HG03558 (cell line): ENCODE data around the gene PCBP3.
"Not testable (repeated sequence)": the region's sequence is repeated elsewhere in the genome, so short reads cannot be mapped to it uniquely, and the experiment has no call there.

ENCODE experiments used
- ATAC-seq: cut with Tn5 transposase; IDR thresholded peaks from one replicate; pipeline ENCODE4 v1.9.1; 2021; ENCODE audit warnings: moderate number of reproducible peaks; ENCODE audit not compliant: unreplicated experiment; ENCODE audit errors: extremely low read depth

PCBP3 gene

GRCh38 chr21:45719177-45719802, 75.8 kb downstream of the PCBP3 start:
- ATAC-seq = no peak

- ATAC-seq = not testable (repeated sequence)
Measured at GRCh38 chr21:45720204-45720603, 76.7 kb downstream of the PCBP3 start.

DNA sequence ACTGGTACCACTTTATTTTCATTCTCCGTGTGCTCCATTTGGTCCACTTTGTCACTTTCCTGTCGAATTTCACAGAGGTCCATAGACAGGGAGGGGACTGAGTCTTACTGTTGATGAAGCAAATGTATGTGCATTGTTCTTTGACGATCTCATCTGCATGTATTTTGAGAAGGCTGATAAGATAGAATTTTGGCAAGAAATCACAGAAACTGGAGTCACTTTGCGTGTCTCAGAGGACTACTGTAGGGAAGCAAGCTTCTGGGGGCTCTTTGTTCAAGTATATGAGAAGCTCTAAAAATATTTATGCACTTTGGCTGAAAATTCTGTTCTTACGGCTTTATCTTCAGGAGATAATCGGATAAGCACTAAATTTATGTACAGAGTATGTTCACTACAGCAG, 78.1 kb downstream of the PCBP3 start:
- no peak for ATAC-seq

- ATAC-seq = no peak
Measured at GRCh38 chr21:45723049-45723958, 79.8 kb downstream of the PCBP3 start.

DNA sequence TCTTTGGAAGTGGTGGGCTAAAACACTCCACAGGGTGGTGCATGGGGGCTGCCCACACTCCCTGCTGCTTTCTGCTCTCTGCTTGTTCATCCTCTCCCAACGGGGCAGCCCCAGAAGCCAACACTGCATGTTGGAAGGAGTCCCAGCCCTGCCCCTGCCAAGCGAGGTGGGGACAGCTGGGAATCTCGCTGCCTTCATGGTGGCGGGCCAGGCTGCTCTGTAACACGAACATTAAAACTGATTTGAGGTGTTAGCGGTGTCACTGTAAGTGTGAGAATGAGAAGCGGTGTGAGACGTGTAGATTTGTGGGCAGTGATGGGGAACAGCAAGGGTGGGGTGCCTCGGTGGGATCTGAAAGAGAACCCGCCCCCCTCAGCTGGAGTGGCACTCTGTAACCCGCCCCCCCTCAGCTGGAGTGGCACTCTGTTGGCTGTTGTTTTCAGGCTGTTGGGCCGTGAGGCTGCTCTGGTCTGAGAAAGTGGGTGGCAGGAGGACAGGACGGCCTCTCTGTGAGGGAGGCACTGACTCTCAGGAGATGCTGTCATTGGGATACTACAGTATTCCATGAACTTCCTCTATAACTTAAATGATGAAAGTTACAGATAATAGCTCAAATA, 80.9 kb downstream of the PCBP3 start:
- ATAC-seq = no peak

GRCh38 chr21:45724994-45725843, 81.7 kb downstream of the PCBP3 start:
- ATAC-seq = no peak

- no peak for ATAC-seq
Measured at GRCh38 chr21:45725844-45726200, 82.3 kb downstream of the PCBP3 start.

DNA sequence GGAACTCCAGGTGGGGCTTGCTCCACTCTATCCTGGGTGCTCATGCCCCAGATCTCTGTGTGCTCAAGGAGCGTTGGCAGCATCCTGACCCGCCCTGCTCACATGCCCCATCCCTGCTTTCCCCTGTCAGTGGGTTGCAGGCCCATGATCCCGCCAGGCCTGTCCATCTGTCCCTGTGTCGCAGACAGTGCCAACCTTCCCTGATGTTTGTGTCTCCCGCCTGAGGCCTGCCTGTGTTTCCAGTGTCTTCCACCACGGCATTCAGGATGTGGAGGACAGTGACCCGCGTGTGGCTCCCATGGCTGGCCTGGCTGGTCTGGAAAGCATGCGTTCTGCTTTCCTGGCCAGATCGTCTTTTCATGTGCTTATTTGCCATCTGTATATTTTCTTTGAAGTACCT, 82.9 kb downstream of the PCBP3 start:
- ATAC-seq = no peak

GRCh38 chr21:45727390-45727789, 83.9 kb downstream of the PCBP3 start:
- no peak for ATAC-seq

DNA sequence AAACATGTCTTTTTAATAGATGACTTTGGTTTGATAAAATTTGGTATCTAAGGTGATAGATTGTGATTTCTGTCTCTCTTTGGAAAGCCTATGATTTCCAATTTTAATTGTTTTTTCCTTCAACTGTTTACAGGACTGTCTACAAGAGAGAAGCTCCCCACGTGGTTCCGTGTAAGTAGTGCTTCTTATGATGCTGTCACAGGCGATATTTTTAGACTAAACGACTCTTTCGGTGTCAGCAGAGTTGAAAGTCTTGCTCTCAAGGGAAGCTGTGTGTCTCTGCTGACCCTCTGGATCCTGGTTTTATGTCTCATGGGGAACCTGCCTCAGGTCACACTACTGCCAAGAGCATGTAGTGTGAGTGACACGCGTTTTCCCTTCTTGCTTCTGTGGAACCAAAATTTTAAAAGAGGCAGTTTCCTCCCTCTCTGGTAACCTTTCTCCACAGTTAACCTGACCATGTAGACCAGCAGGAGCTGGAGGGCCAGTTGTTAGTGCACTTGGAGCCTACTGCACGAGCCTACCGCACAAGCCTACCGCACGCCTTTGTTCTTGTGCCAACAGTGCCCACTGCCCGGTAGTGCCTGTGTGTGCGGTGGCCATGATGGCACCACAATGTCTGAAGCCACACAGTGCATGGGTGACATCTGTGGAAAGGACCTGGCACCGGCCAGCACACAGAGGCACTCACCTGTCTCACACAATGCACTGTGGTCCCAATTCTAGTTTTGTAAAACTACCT, 91.9 kb downstream of the PCBP3 start:
- no peak for ATAC-seq

DNA sequence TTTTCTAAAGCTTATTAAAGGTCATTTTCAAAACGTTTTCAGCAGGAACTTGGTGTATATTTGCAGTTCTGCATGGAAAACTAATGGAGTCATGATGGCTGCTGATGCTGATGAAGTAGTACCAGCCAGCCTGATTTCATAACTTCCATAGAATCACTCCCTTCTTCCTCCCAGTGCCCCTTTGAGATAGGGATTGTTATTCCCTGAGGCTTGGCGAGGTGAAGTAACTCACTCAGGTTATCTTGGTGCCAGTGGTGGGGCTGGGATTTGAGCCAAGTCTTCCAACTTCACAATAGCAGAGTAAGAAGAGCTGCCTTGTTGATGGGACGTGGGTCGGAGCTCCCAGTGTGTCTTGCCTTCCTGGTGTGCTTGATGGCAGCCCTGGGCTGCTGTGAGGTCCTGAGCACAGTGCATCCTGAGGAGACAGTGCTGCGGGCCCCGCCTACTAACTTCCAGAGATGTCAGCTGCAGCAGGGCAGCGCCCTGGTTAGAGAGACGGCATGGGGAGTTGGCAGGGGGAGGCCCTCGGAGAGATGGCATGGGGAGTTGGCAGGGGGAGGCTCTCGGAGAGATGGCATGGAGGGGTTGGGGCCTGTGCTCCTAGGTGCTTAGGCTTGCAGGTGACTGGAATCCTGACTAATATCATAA, 92.6 kb downstream of the PCBP3 start:
- no peak for ATAC-seq

- no peak for ATAC-seq
Measured at GRCh38 chr21:45736690-45737484, 93.4 kb downstream of the PCBP3 start.

DNA sequence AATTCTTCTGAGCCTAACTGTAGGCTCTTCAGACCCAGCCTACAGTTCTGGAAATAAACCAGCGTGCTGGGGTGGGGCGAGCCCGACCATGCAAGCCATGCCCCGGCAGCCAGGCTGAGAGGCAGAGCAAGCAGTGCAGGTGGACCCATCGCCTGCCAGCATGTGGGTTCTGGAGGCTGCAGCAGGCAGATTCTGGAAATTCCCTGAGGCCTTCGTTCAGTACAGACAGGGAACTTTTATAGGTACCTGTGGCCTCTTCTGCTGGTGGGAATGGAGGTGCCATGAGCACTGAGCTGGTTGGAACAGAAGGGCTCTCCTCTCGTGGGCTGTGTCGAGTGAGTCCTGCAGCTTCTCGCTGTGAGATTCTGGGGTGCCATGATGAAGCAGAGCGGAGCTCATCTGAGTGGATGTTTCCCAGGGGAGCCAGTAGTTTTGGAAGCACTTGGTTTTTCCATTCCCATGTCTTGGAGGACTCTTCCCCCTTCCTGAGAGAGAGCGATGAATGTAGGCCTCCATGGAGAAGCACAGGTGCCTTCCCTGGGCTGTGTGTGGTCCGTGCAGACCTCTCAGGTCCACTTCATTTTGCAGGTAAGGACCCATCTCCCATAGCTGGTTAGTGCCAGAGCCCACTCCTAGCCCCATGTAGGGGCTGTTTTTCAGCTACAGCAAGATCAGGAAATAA, 94.1 kb downstream of the PCBP3 start:
- no peak for ATAC-seq

- ATAC-seq = no peak
Measured at GRCh38 chr21:45739218-45740087, 95.9 kb downstream of the PCBP3 start.

- no peak for ATAC-seq
Measured at GRCh38 chr21:45740088-45740440, 96.5 kb downstream of the PCBP3 start.

GRCh38 chr21:45740491-45741357, 97.2 kb downstream of the PCBP3 start:
- ATAC-seq = no peak
